Measurements from ENCODE around the gene ISG15.
"Not testable (repeated sequence)": the region's sequence is repeated elsewhere in the genome, so short reads cannot be mapped to it uniquely, and the experiment has no call there.

Gene ISG15

GRCh38 chr1:1046767-1047166, 33.5 kb downstream of the ISG15 start:
- DNase-seq (ENCODE audit: low read depth) = no peak

GRCh38 chr1:1047407-1047806, 34.1 kb downstream of the ISG15 start:
- no peak for DNase-seq (ENCODE audit: low read depth)

GRCh38 chr1:1047963-1048362, 34.7 kb downstream of the ISG15 start:
- no peak for DNase-seq (ENCODE audit: low read depth)

- no peak for DNase-seq (ENCODE audit: low read depth)
Observed at GRCh38 chr1:1048765-1049164, 35.5 kb downstream of the ISG15 start.

GRCh38 chr1:1049318-1050165, 36.2 kb downstream of the ISG15 start:
- no peak for DNase-seq (ENCODE audit: low read depth)

GRCh38 chr1:1050577-1051052, 37.3 kb downstream of the ISG15 start:
- DNase-seq (ENCODE audit: low read depth) = no peak

- no peak for DNase-seq (ENCODE audit: low read depth)
Observed at GRCh38 chr1:1051127-1051810, 38.0 kb downstream of the ISG15 start.

GRCh38 chr1:1052003-1052840, 38.9 kb downstream of the ISG15 start:
- no peak for DNase-seq (ENCODE audit: low read depth)

GRCh38 chr1:1053022-1053421, 39.7 kb downstream of the ISG15 start:
- no peak for DNase-seq (ENCODE audit: low read depth)

GRCh38 chr1:1053682-1054081, 40.4 kb downstream of the ISG15 start:
- DNase-seq (ENCODE audit: low read depth) = no peak

GRCh38 chr1:1054099-1054700, 40.9 kb downstream of the ISG15 start:
- no peak for DNase-seq (ENCODE audit: low read depth)

- no peak for DNase-seq (ENCODE audit: low read depth)
Observed at GRCh38 chr1:1054971-1055370, 41.7 kb downstream of the ISG15 start.

GRCh38 chr1:1055841-1056736, 42.8 kb downstream of the ISG15 start:
- DNase-seq (ENCODE audit: low read depth) = no peak

GRCh38 chr1:1057769-1058087, 44.4 kb downstream of the ISG15 start:
- DNase-seq (ENCODE audit: low read depth) = not testable (repeated sequence)

- no peak for DNase-seq (ENCODE audit: low read depth)
Observed at GRCh38 chr1:1058088-1058905, 45.0 kb downstream of the ISG15 start.

- peak; percentile 48 for DNase-seq (ENCODE audit: low read depth)
Observed at GRCh38 chr1:1058921-1059493, 45.7 kb downstream of the ISG15 start.

- peak; percentile 93 for DNase-seq (ENCODE audit: low read depth)
Observed at GRCh38 chr1:1059494-1060280, 46.4 kb downstream of the ISG15 start.

- no peak for DNase-seq (ENCODE audit: low read depth)
Observed at GRCh38 chr1:1060281-1061000, 47.1 kb downstream of the ISG15 start.
